Measurements from ENCODE around the gene SPINT1.

The SPINT1 gene

GRCh38 chr15:40846841-40847222, 3.0 kb downstream of the SPINT1 start:
- no peak for DNase-seq
- no peaks in the 10 kb centered on the region for H3K27me3 ChIP-seq (ENCODE audit: insufficient read depth, low read length, poor library complexity)
- no peaks in the 10 kb centered on the region for H3K9me3 ChIP-seq (ENCODE audit: insufficient read depth, low read length, severe bottlenecking)
- peaks cover 10% of the 10 kb centered on the region for H3K4me1 ChIP-seq (ENCODE audit: insufficient read depth, low read length)
- ATAC-seq (ENCODE audit: insufficient read depth, low read depth): no peak
- H3K4me3 ChIP-seq (ENCODE audit: low read depth in 1 of 2, low read length in 2 of 2): no peak overlapping the region
- no peak overlapping the region for H3K4me2 ChIP-seq (ENCODE audit: insufficient read depth, low read length)
- H2AFZ ChIP-seq (ENCODE audit: low read depth, low read length): 0 out of 2 replicates have a peak overlapping the region, but pooled peaks have one; percentile 43
- no peak overlapping the region for H3K9ac ChIP-seq (ENCODE audit: low read depth, low read length)
- H3K27ac ChIP-seq (ENCODE audit: low read length): no peak overlapping the region
- TF ChIP-seq EZH2 (IDR thresholded peaks at IDR 0.05; ENCODE audit: borderline replicate concordance, low read depth, low read length, severe bottlenecking): no peak
- TF ChIP-seq, protein P1, sequence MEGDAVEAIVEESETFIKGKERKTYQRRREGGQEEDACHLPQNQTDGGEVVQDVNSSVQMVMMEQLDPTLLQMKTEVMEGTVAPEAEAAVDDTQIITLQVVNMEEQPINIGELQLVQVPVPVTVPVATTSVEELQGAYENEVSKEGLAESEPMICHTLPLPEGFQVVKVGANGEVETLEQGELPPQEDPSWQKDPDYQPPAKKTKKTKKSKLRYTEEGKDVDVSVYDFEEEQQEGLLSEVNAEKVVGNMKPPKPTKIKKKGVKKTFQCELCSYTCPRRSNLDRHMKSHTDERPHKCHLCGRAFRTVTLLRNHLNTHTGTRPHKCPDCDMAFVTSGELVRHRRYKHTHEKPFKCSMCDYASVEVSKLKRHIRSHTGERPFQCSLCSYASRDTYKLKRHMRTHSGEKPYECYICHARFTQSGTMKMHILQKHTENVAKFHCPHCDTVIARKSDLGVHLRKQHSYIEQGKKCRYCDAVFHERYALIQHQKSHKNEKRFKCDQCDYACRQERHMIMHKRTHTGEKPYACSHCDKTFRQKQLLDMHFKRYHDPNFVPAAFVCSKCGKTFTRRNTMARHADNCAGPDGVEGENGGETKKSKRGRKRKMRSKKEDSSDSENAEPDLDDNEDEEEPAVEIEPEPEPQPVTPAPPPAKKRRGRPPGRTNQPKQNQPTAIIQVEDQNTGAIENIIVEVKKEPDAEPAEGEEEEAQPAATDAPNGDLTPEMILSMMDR (IDR thresholded peaks at IDR 0.05; ENCODE audit: borderline replicate concordance, extremely low read depth, low read length, poor library complexity, severe bottlenecking): no peak
- no peaks in the 10 kb centered on the region for H3K79me2 ChIP-seq (ENCODE audit: insufficient read depth, low read length)
- no peaks in the 10 kb centered on the region for H4K20me1 ChIP-seq (ENCODE audit: insufficient read depth, low read length)
- H3K36me3 ChIP-seq (ENCODE audit: insufficient read depth, low read length): no peaks in the 10 kb centered on the region

DNA sequence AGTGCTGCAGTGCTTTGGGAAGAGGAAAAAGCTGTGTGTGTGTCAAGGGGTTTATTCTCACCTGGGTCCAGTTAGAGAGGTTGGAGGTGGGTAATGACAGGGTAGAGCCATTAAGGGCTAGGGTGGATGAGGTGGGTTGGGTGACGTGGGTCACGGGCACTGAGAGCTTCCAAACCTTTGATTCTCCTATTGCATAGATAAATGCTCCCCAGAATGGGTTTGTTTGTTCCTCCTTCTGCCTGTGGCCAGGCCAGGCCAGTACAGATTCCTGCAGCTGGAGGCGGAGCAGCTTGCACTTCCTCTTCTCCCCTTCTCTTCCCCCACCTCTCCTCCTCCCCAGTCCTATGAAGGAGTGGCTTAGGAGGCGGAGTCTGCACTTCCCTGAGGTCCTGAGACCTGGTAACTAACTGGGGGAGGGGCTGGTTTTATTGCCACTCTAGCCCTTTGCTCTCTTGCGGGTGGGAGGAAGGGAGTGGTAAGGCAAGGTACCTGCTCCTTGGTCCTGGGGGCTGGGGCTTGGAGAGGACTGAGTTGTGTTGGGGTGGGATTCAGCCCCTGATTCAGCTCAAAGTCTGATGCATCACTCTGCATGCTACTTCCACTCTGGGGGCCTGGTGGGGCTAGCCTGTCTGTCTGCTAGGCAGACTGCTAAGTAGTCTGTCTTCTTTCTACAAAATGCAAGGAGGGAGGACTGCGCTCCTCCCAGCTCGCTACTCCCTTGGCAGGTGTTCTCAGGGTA, 3.5 kb downstream of the SPINT1 start:
- no peaks in the 10 kb centered on the region for H4K20me1 ChIP-seq (ENCODE audit: insufficient read depth, low read length)
- no peak overlapping the region for H3K9ac ChIP-seq (ENCODE audit: low read depth, low read length)
- peak; percentile 92 for ATAC-seq (ENCODE audit: insufficient read depth, low read depth)
- H3K79me2 ChIP-seq (ENCODE audit: insufficient read depth, low read length): no peaks in the 10 kb centered on the region
- H3K4me2 ChIP-seq (ENCODE audit: insufficient read depth, low read length): no peak overlapping the region
- peak; percentile 59 for DNase-seq
- H2AFZ ChIP-seq (ENCODE audit: low read depth, low read length): peak overlapping the region; percentile 43
- no peak for TF ChIP-seq EZH2 (IDR thresholded peaks at IDR 0.05; ENCODE audit: borderline replicate concordance, low read depth, low read length, severe bottlenecking)
- TF ChIP-seq, protein P1 (IDR thresholded peaks at IDR 0.05; ENCODE audit: borderline replicate concordance, extremely low read depth, low read length, poor library complexity, severe bottlenecking): no peak
- no peaks in the 10 kb centered on the region for H3K9me3 ChIP-seq (ENCODE audit: insufficient read depth, low read length, severe bottlenecking)
- H3K4me3 ChIP-seq (ENCODE audit: low read depth in 1 of 2, low read length in 2 of 2): no peak overlapping the region
- H3K36me3 ChIP-seq (ENCODE audit: insufficient read depth, low read length): no peaks in the 10 kb centered on the region
- H3K27me3 ChIP-seq (ENCODE audit: insufficient read depth, low read length, poor library complexity): no peaks in the 10 kb centered on the region
- H3K27ac ChIP-seq (ENCODE audit: low read length): no peak overlapping the region
- peaks cover 10% of the 10 kb centered on the region for H3K4me1 ChIP-seq (ENCODE audit: insufficient read depth, low read length)

- no peaks in the 10 kb centered on the region for H3K27me3 ChIP-seq (ENCODE audit: insufficient read depth, low read length, poor library complexity)
- H3K36me3 ChIP-seq (ENCODE audit: insufficient read depth, low read length): no peaks in the 10 kb centered on the region
- H2AFZ ChIP-seq (ENCODE audit: low read depth, low read length): no peak overlapping the region
- no peaks in the 10 kb centered on the region for H3K79me2 ChIP-seq (ENCODE audit: insufficient read depth, low read length)
- DNase-seq: no peak
- no peak overlapping the region for H3K9ac ChIP-seq (ENCODE audit: low read depth, low read length)
- H3K4me2 ChIP-seq (ENCODE audit: insufficient read depth, low read length): no peak overlapping the region
- no peaks in the 10 kb centered on the region for H4K20me1 ChIP-seq (ENCODE audit: insufficient read depth, low read length)
- no peak overlapping the region for H3K4me3 ChIP-seq (ENCODE audit: low read depth in 1 of 2, low read length in 2 of 2)
- no peak overlapping the region for H3K27ac ChIP-seq (ENCODE audit: low read length)
- no peaks in the 10 kb centered on the region for H3K9me3 ChIP-seq (ENCODE audit: insufficient read depth, low read length, severe bottlenecking)
- peaks cover 10% of the 10 kb centered on the region for H3K4me1 ChIP-seq (ENCODE audit: insufficient read depth, low read length)
- TF ChIP-seq, protein P1 (IDR thresholded peaks at IDR 0.05; ENCODE audit: borderline replicate concordance, extremely low read depth, low read length, poor library complexity, severe bottlenecking): no peak
- no peak for TF ChIP-seq EZH2 (IDR thresholded peaks at IDR 0.05; ENCODE audit: borderline replicate concordance, low read depth, low read length, severe bottlenecking)
- ATAC-seq (ENCODE audit: insufficient read depth, low read depth): no peak
Measured at GRCh38 chr15:40850576-40851112, 6.8 kb downstream of the SPINT1 start.

Measured in DND-41 (cell line).